Measurements from ENCODE around the gene BRD8. TPM values are rescaled to one million over a fixed set of nuclear protein-coding genes. Genes with fewer than 3 reads are reported as not detected.
"Not testable (repeated sequence)": the region's sequence is repeated elsewhere in the genome, so short reads cannot be mapped to it uniquely, and the experiment has no call there.

BRD8 gene
- total and polyA plus RNA-seq, 7 experiments from 2014 or later: 24.7 to 81.9 (median 34.7) TPM

DNA sequence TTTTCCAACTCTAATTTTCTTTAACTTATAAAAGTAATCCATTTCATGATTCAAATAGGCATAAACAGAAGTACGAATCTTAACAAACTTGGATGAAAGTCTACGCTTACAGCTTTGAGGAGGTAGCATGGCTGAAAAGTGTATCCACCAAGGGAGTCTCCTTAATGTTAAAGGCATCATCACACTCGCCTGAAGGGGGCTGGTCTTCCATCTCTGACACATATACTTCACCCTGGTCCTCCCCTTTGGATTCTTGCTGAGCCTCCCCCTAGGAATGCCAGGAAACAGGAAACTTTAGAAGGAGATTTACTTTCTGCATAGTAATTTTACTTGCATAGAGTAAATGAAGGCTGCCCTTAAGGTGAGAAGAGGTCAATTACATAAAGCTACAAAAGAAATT, 28.9 kb downstream of the BRD8 start:
- Histone ChIP-seq H3K9me3 (ENCODE audit: control insufficient read depth in 2 of 3, low read length in 3 of 3) (no peaks in the 10 kb centered on the region), H3K27me3 (ENCODE audit: control insufficient read depth in 2 of 2, insufficient read depth in 2 of 2, low read length in 2 of 2) (no peaks in the 10 kb centered on the region), H3K4me1 (ENCODE audit: control insufficient read depth in 2 of 2, insufficient read depth in 2 of 2, low read length in 2 of 2) (no peaks in the 10 kb centered on the region), H3K27ac (ENCODE audit: low read depth, low read length) (no peak overlapping the region), H3K4me3 (ENCODE audit: low read length) (no peak overlapping the region), H3K36me3 (ENCODE audit: control insufficient read depth in 2 of 3, insufficient read depth in 3 of 3, low read length in 3 of 3) (no peaks in the 10 kb centered on the region)
- intact Hi-C loops (cut with micrococcal nuclease): no loop called here
- CTCF ChIA-PET: no interaction called here
- Mint-ChIP-seq H3K27ac (no peak overlapping the region), H3K27me3 (peaks cover 0 to 12% (median 0%) of the 10 kb centered on the region in 5 donors), H3K4me1 (no peaks in the 10 kb centered on the region), H3K9me3 (no peaks in the 10 kb centered on the region), H3K4me3 (no peak overlapping the region), H3K36me3 (peaks cover 0 to 3% (median 0%) of the 10 kb centered on the region in 5 donors)
- ATAC-seq (no peak), DNase-seq (no peak)
- POLR2A ChIA-PET: no interaction called here

- intact Hi-C loops (cut with micrococcal nuclease): no loop called here
- H3K9me3 ChIP-seq (ENCODE audit: control insufficient read depth in 2 of 3, low read length in 3 of 3): no peaks in the 10 kb centered on the region
- CTCF ChIA-PET: no interaction called here
- H3K4me1 ChIP-seq (ENCODE audit: control insufficient read depth in 2 of 2, insufficient read depth in 2 of 2, low read length in 2 of 2): no peaks in the 10 kb centered on the region
- H3K27me3 Mint-ChIP-seq: peaks cover 0 to 9% (median 0%) of the 10 kb centered on the region in 5 donors
- no peak overlapping the region for H3K4me3 ChIP-seq (ENCODE audit: low read length)
- POLR2A ChIA-PET: no interaction called here
- H3K4me3 Mint-ChIP-seq: no peak overlapping the region
- H3K27me3 ChIP-seq (ENCODE audit: control insufficient read depth in 2 of 2, insufficient read depth in 2 of 2, low read length in 2 of 2): no peaks in the 10 kb centered on the region
- no peaks in the 10 kb centered on the region for H3K4me1 Mint-ChIP-seq
- no peaks in the 10 kb centered on the region for H3K9me3 Mint-ChIP-seq
- DNase-seq (no peak), ATAC-seq (no peak)
- H3K27ac Mint-ChIP-seq: no peak overlapping the region
- no peak overlapping the region for H3K27ac ChIP-seq (ENCODE audit: low read depth, low read length)
- H3K36me3 ChIP-seq (ENCODE audit: control insufficient read depth in 2 of 3, insufficient read depth in 3 of 3, low read length in 3 of 3): no peaks in the 10 kb centered on the region
- H3K36me3 Mint-ChIP-seq: peaks cover 0 to 3% (median 0%) of the 10 kb centered on the region in 5 donors
These were observed 29.6 kb downstream of the BRD8 start for GRCh38 chr5:138148811-138149210.

DNA sequence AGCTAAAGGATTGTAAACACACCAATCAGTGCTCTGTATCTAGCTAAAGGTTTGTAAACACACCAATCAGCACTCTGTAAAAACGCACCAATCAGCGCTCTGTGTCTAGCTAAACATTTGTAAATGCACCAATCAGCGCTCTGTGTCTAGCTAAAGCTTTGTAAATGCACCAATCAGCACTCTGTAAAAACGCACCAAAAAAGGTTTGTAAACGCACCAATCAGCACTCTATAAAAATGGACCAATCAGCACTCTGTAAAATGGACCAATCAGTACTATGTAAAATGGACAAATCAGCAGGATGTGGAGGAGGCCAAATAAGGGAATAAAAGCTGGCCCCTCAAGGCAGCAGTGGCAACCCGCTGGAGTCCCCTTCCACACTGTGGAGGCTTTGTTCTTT, 34.9 kb downstream of the BRD8 start:
- H3K4me3 ChIP-seq (ENCODE audit: low read length); H3K36me3 ChIP-seq (ENCODE audit: control insufficient read depth in 2 of 3, insufficient read depth in 3 of 3, low read length in 3 of 3); DNase-seq; H3K27me3 ChIP-seq (ENCODE audit: control insufficient read depth in 2 of 2, insufficient read depth in 2 of 2, low read length in 2 of 2); POLR2A ChIA-PET; intact Hi-C loops (cut with micrococcal nuclease); H3K27ac ChIP-seq (ENCODE audit: low read depth, low read length); H3K9me3 Mint-ChIP-seq; H3K4me3 Mint-ChIP-seq; CTCF ChIA-PET; H3K9me3 ChIP-seq (ENCODE audit: control insufficient read depth in 2 of 3, low read length in 3 of 3); H3K36me3 Mint-ChIP-seq; H3K4me1 Mint-ChIP-seq; H3K4me1 ChIP-seq (ENCODE audit: control insufficient read depth in 2 of 2, insufficient read depth in 2 of 2, low read length in 2 of 2); ATAC-seq; H3K27ac Mint-ChIP-seq: not testable (repeated sequence)
- H3K27me3 Mint-ChIP-seq: peaks cover 0 to 17% (median 9%) of the 10 kb centered on the region in 5 donors

DNA sequence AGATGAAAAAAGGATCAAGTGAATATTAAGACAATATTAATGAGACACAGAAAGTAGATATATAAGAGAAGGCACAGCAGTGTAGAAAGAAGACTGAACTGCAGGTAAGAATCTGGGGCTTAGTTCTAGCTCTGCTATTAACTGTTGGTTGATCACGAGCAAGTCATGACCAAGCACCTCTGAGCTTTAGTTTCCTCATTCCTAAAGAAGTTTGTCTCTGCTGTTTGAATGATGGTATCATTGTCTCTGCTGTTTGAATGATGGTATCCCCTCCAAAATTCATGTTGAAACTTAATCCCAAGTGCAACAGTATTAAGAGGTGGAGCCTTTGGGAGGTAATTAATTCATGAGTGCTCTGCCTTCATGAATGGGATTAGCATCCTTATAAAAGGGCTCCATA, 36.7 kb downstream of the BRD8 start:
- Histone ChIP-seq H3K36me3 (ENCODE audit: control insufficient read depth in 2 of 3, insufficient read depth in 3 of 3, low read length in 3 of 3) (no peaks in the 10 kb centered on the region), H3K27me3 (ENCODE audit: control insufficient read depth in 2 of 2, insufficient read depth in 2 of 2, low read length in 2 of 2) (peaks cover 0 to 5% of the 10 kb centered on the region in 2 donors), H3K9me3 (ENCODE audit: control insufficient read depth in 2 of 3, low read length in 3 of 3) (no peaks in the 10 kb centered on the region), H3K27ac (ENCODE audit: low read depth, low read length) (no peak overlapping the region), H3K4me1 (ENCODE audit: control insufficient read depth in 2 of 2, insufficient read depth in 2 of 2, low read length in 2 of 2) (no peaks in the 10 kb centered on the region), H3K4me3 (ENCODE audit: low read length) (no peak overlapping the region)
- Mint-ChIP-seq H3K4me3 (no peak overlapping the region), H3K27ac (no peak overlapping the region), H3K9me3 (no peaks in the 10 kb centered on the region), H3K36me3 (peaks cover 0 to 3% (median 0%) of the 10 kb centered on the region in 5 donors), H3K27me3 (peaks cover 15 to 25% (median 19%) of the 10 kb centered on the region in 5 donors), H3K4me1 (peaks cover 0 to 3% (median 0%) of the 10 kb centered on the region in 7 donors)
- ChIA-PET CTCF (no interaction called here), POLR2A (no interaction called here)
- DNase-seq: no peak
- ATAC-seq: no peak
- intact Hi-C loops (cut with micrococcal nuclease): no loop called here

DNA sequence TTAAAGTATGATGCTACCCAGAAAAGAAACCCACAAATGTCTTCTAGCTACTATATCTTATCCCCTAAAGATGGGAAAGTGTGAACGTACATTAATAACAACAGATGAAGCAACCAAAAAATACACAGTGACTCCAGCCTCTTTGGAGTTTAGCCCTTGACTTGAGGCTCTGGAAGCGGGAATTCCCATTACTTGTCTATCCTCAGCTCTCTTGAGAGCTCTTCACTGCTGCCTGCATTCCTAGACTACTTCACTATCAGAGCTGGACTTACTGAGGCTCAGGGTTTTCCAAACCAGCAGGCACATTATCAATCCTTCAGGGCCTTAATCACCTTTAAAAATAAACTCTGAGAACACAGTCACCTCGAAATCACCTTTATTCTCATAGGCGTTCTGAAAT, 38.2 kb downstream of the BRD8 start:
- ATAC-seq: no peak
- no peak overlapping the region for H3K27ac Mint-ChIP-seq
- H3K4me1 ChIP-seq (ENCODE audit: control insufficient read depth in 2 of 2, insufficient read depth in 2 of 2, low read length in 2 of 2): no peaks in the 10 kb centered on the region
- no peak for DNase-seq
- H3K4me3 Mint-ChIP-seq: no peak overlapping the region
- no peaks in the 10 kb centered on the region for H3K36me3 Mint-ChIP-seq
- peaks cover 24 to 34% (median 26%) of the 10 kb centered on the region in 5 donors for H3K27me3 Mint-ChIP-seq
- ChIA-PET POLR2A (no interaction called here), CTCF (interaction anchor here (1.1 kb wide), 1 partner anchor 63 kb away, joined by 4 read pairs; no protein-coding TSS in a partner anchor)
- H3K27ac ChIP-seq (ENCODE audit: low read depth, low read length): no peak overlapping the region
- no peaks in the 10 kb centered on the region for H3K36me3 ChIP-seq (ENCODE audit: control insufficient read depth in 2 of 3, insufficient read depth in 3 of 3, low read length in 3 of 3)
- intact Hi-C loops (cut with micrococcal nuclease): no loop called here
- H3K4me3 ChIP-seq (ENCODE audit: low read length): no peak overlapping the region
- H3K9me3 ChIP-seq (ENCODE audit: control insufficient read depth in 2 of 3, low read length in 3 of 3): no peaks in the 10 kb centered on the region
- H3K4me1 Mint-ChIP-seq: peaks cover 0 to 3% (median 0%) of the 10 kb centered on the region in 7 donors
- no peaks in the 10 kb centered on the region for H3K9me3 Mint-ChIP-seq
- H3K27me3 ChIP-seq (ENCODE audit: control insufficient read depth in 2 of 2, insufficient read depth in 2 of 2, low read length in 2 of 2): peaks cover 0 to 5% of the 10 kb centered on the region in 2 donors

DNA sequence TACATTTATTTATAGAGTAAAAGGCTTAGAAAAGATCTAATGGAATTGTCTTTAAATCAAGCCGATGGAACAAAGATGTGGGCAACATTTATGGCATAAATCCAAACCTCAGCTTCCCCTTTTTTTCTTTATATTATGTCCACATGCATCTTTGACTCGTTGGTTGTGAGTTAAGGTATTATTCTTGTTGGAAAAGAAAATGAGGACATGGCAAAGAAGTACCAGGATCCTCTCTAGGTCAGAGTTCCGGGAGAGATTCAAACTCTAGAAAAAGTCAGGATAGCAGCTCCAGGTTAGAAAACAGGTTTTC, 38.7 kb downstream of the BRD8 start:
- ATAC-seq: no peak
- Histone ChIP-seq H3K27ac (ENCODE audit: low read depth, low read length) (no peak overlapping the region), H3K36me3 (ENCODE audit: control insufficient read depth in 2 of 3, insufficient read depth in 3 of 3, low read length in 3 of 3) (no peaks in the 10 kb centered on the region), H3K9me3 (ENCODE audit: control insufficient read depth in 2 of 3, low read length in 3 of 3) (no peaks in the 10 kb centered on the region), H3K4me3 (ENCODE audit: low read length) (no peak overlapping the region), H3K27me3 (ENCODE audit: control insufficient read depth in 2 of 2, insufficient read depth in 2 of 2, low read length in 2 of 2) (peaks cover 0 to 5% of the 10 kb centered on the region in 2 donors), H3K4me1 (ENCODE audit: control insufficient read depth in 2 of 2, insufficient read depth in 2 of 2, low read length in 2 of 2) (no peaks in the 10 kb centered on the region)
- Mint-ChIP-seq H3K36me3 (no peaks in the 10 kb centered on the region), H3K27ac (no peak overlapping the region), H3K4me1 (peaks cover 0 to 3% (median 0%) of the 10 kb centered on the region in 7 donors), H3K27me3 (peaks cover 24 to 34% (median 26%) of the 10 kb centered on the region in 5 donors), H3K9me3 (no peaks in the 10 kb centered on the region), H3K4me3 (no peak overlapping the region)
- ChIA-PET POLR2A (no interaction called here), CTCF (interaction anchor here (1.1 kb wide), 1 partner anchor 63 kb away, joined by 4 read pairs; no protein-coding TSS in a partner anchor)
- intact Hi-C loops (cut with micrococcal nuclease): no loop called here
- no peak for DNase-seq

DNA sequence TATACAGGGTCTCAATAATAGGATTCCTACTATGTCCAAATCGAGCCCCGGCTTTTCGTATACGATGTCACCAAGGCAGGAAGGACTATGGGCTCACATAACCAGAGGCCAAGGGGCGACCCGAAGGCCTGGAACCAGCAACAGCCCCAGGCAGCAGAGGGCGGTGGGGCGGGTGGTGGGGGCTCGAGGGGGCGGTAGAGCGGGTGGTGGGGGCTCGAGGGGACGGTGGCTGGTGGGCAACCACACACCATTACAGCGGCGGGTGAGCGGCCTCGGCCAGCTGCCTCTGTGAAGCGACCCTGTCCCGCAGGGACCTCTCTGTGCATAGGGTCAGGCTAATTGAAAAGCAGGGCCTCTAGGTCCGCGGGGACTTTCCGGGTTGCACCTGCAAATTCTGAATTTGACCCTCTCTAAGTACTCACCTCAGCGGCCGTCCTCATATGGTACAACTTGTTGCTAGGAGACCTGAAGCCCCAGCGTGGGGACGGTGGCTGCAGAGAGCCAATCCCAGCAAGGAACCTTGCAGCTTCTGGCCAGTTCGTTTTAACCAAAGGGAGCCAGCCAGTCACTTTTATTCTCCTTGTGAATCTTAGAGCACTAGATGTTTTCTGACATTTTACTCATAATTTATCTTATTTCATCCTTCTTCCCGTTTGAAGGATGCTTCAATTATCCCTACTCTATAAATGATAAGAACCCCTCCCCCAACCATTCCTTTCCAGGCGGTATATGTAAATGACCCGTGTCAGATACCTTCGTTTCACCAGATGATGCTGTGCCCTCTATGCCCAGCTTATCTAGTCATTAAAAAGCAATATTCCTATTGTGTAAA, 39.3 kb downstream of the BRD8 start, which contains the start of gene NME5:
Gene NME5, minus strand, starts transcription at position 480 of the 832 bp plus-strand sequence. CDS start 648 bp downstream, outside the sequence.
- Histone ChIP-seq H3K4me1 (ENCODE audit: control insufficient read depth in 2 of 2, insufficient read depth in 2 of 2, low read length in 2 of 2) (no peaks in the 10 kb centered on the region), H3K4me3 (ENCODE audit: low read length) (no peak within 1 kb of the TSS), H3K9me3 (ENCODE audit: control insufficient read depth in 2 of 3, low read length in 3 of 3) (no peaks in the 10 kb centered on the region), H3K36me3 (ENCODE audit: control insufficient read depth in 2 of 3, insufficient read depth in 3 of 3, low read length in 3 of 3) (no peaks in the 10 kb centered on the region), H3K27me3 (ENCODE audit: control insufficient read depth in 2 of 2, insufficient read depth in 2 of 2, low read length in 2 of 2) (peaks cover 0 to 5% of the 10 kb centered on the region in 2 donors), H3K27ac (ENCODE audit: low read depth, low read length) (no peak within 1 kb of the TSS)
- H3K27ac Mint-ChIP-seq: no peak within 1 kb of the TSS
- CTCF ChIA-PET: interaction anchor here (1.1 kb wide), 1 partner anchor 62 kb away, joined by 4 read pairs; no protein-coding TSS in a partner anchor
- peaks cover 24 to 34% (median 26%) of the 10 kb centered on the region in 5 donors for H3K27me3 Mint-ChIP-seq
- peaks cover 0 to 3% (median 0%) of the 10 kb centered on the region in 7 donors for H3K4me1 Mint-ChIP-seq
- ATAC-seq (no peak), DNase-seq (no peak)
- intact Hi-C loops (cut with micrococcal nuclease): no loop called here
- no peaks in the 10 kb centered on the region for H3K36me3 Mint-ChIP-seq
- no peak within 1 kb of the TSS for H3K4me3 Mint-ChIP-seq
- POLR2A ChIA-PET: no interaction called here
- no peaks in the 10 kb centered on the region for H3K9me3 Mint-ChIP-seq
